BJ (cell line): ENCODE measurements around the gene VWA2. TPM values are rescaled to one million over a fixed set of nuclear protein-coding genes. Genes with fewer than 3 reads are reported as not detected.

Experiments
- CTCF ChIA-PET: fragments of 350-600 bp; formaldehyde crosslinking; extraction: SDS; loops from one replicate; lab custom pipeline; 2021; ENCODE audit warnings: antibody characterized with exemption, inconsistent platforms; lab: Yijun Ruan, JAX
- POLR2A ChIA-PET: fragments of 300-600 bp; sonication (Branson Sonifier 250); formaldehyde crosslinking; extraction: SDS; loops from one replicate; lab custom pipeline; 2021; ENCODE audit warnings: antibody characterized with exemption; lab: Charles Lee
- DNase-seq: peaks from one replicate; pipeline ENCODE4 v3.0.0-alpha.2; 2011; ENCODE audit warnings: low read depth
- H3K27me3 ChIP-seq: 2 replicates; pipeline ENCODE4 v1.6.0; 2011; ENCODE audit warnings: low read length; ENCODE audit not compliant: control insufficient read depth, insufficient read depth
- H3K36me3 ChIP-seq: 2 replicates; pipeline ENCODE4 v1.5.1; 2011; ENCODE audit warnings: low read length; ENCODE audit not compliant: control insufficient read depth, insufficient read depth
- H3K4me3 ChIP-seq: 2 replicates; pipeline ENCODE4 v1.5.1; 2011; ENCODE audit warnings: low read depth, mild to moderate bottlenecking, control low read depth, low read length
- polyA plus RNA-seq: library from polyadenylated mRNA; depleted of rRNA; stranded (reverse); fragments of >200 nt; gene quantifications from 2 replicates; pipeline ENCODE4 v1.2.3, GENCODE V29; 2011
- TF ChIP-seq, protein P1 (sequence below): IDR thresholded peaks from 2 replicates; pipeline ENCODE4 v1.5.1; 2011; ENCODE audit warnings: low read depth, mild to moderate bottlenecking, control low read depth, inconsistent platforms, low read length, moderate library complexity; ENCODE audit not compliant: insufficient read depth

Gene VWA2
- polyA plus RNA-seq, 1 experiment, result 0.07 TPM

GRCh38 chr10:114206902-114207301 is 32.2 kb upstream of the VWA2 start:
- ChIA-PET POLR2A (no interaction called here), CTCF (interaction anchor here (0.5 to 1.5 kb wide), 2 partner anchors 15 to 23 kb away, joined by 3 to 4 read pairs; no protein-coding TSS in a partner anchor)
- no peak for DNase-seq
- Histone ChIP-seq H3K27me3 (no peaks in the 10 kb centered on the region), H3K4me3 (no peak overlapping the region), H3K36me3 (no peaks in the 10 kb centered on the region)
- TF ChIP-seq, protein P1, sequence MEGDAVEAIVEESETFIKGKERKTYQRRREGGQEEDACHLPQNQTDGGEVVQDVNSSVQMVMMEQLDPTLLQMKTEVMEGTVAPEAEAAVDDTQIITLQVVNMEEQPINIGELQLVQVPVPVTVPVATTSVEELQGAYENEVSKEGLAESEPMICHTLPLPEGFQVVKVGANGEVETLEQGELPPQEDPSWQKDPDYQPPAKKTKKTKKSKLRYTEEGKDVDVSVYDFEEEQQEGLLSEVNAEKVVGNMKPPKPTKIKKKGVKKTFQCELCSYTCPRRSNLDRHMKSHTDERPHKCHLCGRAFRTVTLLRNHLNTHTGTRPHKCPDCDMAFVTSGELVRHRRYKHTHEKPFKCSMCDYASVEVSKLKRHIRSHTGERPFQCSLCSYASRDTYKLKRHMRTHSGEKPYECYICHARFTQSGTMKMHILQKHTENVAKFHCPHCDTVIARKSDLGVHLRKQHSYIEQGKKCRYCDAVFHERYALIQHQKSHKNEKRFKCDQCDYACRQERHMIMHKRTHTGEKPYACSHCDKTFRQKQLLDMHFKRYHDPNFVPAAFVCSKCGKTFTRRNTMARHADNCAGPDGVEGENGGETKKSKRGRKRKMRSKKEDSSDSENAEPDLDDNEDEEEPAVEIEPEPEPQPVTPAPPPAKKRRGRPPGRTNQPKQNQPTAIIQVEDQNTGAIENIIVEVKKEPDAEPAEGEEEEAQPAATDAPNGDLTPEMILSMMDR, result no peak

DNA sequence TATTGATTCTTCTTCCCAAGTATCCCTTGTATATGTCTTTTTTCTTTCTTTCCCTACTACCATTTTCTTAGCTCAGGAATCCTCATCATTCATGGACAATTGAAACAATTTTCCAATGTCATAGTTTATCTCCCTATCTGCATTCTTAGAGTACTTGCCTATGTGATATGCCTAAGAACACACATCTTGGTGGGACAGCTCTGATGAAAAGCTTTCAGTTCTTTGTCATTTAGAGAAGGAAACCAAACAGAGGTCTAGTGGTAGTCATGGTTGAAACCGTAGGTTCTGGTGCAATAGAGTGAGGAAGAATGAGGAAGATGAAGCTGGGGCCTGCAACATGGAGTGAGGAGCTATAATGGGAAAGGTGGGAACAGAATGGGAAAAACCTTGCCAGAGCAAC is 31.7 kb upstream of the VWA2 start:
- DNase-seq, result no peak
- CTCF ChIA-PET, result interaction anchor here (0.5 to 1.5 kb wide), 2 partner anchors 15 to 23 kb away, joined by 3 to 4 read pairs; no protein-coding TSS in a partner anchor
- H3K4me3 ChIP-seq, result no peak overlapping the region
- no peaks in the 10 kb centered on the region for H3K36me3 ChIP-seq
- POLR2A ChIA-PET, result no interaction called here
- H3K27me3 ChIP-seq, result no peaks in the 10 kb centered on the region
- TF ChIP-seq, protein P1, result no peak

- Histone ChIP-seq H3K27me3 (no peaks in the 10 kb centered on the region), H3K4me3 (no peak overlapping the region), H3K36me3 (no peaks in the 10 kb centered on the region)
- ChIA-PET POLR2A (no interaction called here), CTCF (interaction anchor here (1.5 kb wide), 1 partner anchor 14 kb away, joined by 4 read pairs; no protein-coding TSS in a partner anchor)
- TF ChIP-seq, protein P1, result no peak
- DNase-seq, result no peak
Measured at GRCh38 chr10:114208351-114208750, 30.7 kb upstream of the VWA2 start.

DNA sequence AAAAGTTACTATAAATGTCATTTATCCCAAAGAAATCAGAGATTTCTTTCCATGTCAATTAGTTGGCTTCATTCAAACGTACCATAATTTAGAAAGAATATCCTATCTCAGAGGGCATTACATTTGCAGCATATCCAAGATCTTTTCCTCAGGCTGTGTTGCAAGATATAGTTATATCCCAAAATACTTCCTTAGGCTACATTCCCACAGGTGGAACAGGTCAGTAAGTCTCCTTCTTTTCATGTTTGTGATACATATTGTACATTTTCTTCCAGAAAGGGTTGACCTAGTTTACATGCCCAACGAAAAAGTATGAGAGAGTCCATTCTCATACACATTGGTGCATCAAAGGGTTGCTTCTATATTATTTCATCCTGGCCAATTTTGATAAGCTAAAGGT is 26.9 kb upstream of the VWA2 start:
- H3K27me3 ChIP-seq, result peaks cover 3% of the 10 kb centered on the region; the same call in 1 of the 2 replicates
- ChIA-PET POLR2A (no interaction called here), CTCF (no interaction called here)
- no peaks in the 10 kb centered on the region for H3K36me3 ChIP-seq
- TF ChIP-seq, protein P1, result no peak
- DNase-seq, result no peak
- H3K4me3 ChIP-seq, result no peak overlapping the region

DNA sequence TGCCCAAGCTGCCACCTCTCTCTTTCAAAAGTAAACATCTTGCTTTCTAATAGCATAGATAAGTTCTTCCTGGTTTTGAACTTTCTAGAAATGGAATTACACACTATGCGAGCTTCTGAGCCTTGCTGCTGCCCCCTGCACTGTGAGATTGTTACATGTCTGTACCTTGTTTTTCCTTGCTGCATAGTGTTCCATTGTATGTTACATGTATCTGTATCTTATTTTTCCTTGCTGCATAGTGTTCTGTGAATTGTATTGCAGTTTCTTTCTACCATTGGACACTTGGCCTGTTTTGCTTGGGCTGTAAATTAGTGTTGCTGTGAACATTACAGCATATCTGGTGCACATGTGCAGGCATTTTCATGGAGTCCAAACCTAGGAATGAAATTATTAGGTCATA is 24.0 kb upstream of the VWA2 start:
- TF ChIP-seq, protein P1, result no peak
- POLR2A ChIA-PET, result interaction anchor here (0.7 kb wide), 1 partner anchor 21 kb away, joined by 3 read pairs; no protein-coding TSS in a partner anchor
- CTCF ChIA-PET, result interaction anchor here (1.3 kb wide), 1 partner anchor 10 kb away, joined by 3 read pairs; no protein-coding TSS in a partner anchor
- Histone ChIP-seq H3K4me3 (no peak overlapping the region), H3K27me3 (peaks cover 3% of the 10 kb centered on the region; the same call in 1 of the 2 replicates), H3K36me3 (no peaks in the 10 kb centered on the region)
- no peak for DNase-seq
